Vagina (tissue), 2 donors: ENCODE measurements around the gene OR10A5. TPM values are rescaled to one million over a fixed set of nuclear protein-coding genes. Genes with fewer than 3 reads are reported as not detected.
"Not testable (repeated sequence)": the region's sequence is repeated elsewhere in the genome, so short reads cannot be mapped to it uniquely, and the experiment has no call there.

ENCODE experiments used
- DNase-seq, 2 donors: peaks; one replicate each; pipeline ENCODE4 v3.0.0-alpha.2; 2017; ENCODE audit errors: extremely low spot score in 2 of 2
- H3K27ac ChIP-seq: fragments of 200-600 bp; sonication (generic); one replicate; pipeline ENCODE4 v1.5.1; 2019
- H3K27me3 ChIP-seq: fragments of 200-600 bp; sonication (generic); one replicate; pipeline ENCODE4 v1.5.1; 2019
- H3K36me3 ChIP-seq, 2 donors: fragments of 200-600 bp; sonication (generic); one replicate each; pipeline ENCODE4 v1.5.1; 2017 to 2019
- H3K4me1 ChIP-seq: fragments of 200-600 bp; sonication (generic); one replicate; pipeline ENCODE4 v1.5.1; 2019
- H3K4me3 ChIP-seq, 2 donors: fragments of 200-600 bp; sonication (generic); 1 replicate in 1 of 2; 2 replicates in 1 of 2; pipeline ENCODE4 v1.5.1; 2016 to 2019
- H3K9me3 ChIP-seq: fragments of 200-600 bp; sonication (generic); one replicate; pipeline ENCODE4 v1.5.1; 2019
- CTCF ChIP-seq, 3 experiments: fragments of 450-650 bp in 2 of 3; fragments of 200-600 bp in 1 of 3; sonication (generic) in 1 of 3; IDR thresholded peaks; one replicate each; pipeline ENCODE4 v1.5.1; 2017 to 2019; ENCODE audit warnings: antibody characterized with exemption in 3 of 3, mild to moderate bottlenecking in 2 of 3, moderate library complexity in 2 of 3
- POLR2A ChIP-seq, 2 donors: fragments of 450-650 bp; IDR thresholded peaks; one replicate each; pipeline ENCODE4 v1.6.1; 2017; ENCODE audit warnings: antibody characterized with exemption in 2 of 2, mild to moderate bottlenecking in 2 of 2, moderate library complexity in 2 of 2
- POLR2AphosphoS5 ChIP-seq, 2 donors: sonication (generic); formaldehyde crosslinking; IDR thresholded peaks; one replicate each; pipeline ENCODE4 v1.9.0; 2017; ENCODE audit warnings: antibody characterized with exemption in 2 of 2, mild to moderate bottlenecking in 2 of 2, low read depth in 1 of 2; ENCODE audit not compliant: insufficient read depth in 1 of 2
- intact Hi-C: fragments of 100-400 bp; cut with DNase I; formaldehyde crosslinking; loops from one replicate; pipeline ENCODE4 v1.15.1; 2023
- total RNA-seq: library from RNA; depleted of rRNA; stranded (reverse); fragments of >200 nt; gene quantifications from one replicate; pipeline ENCODE4 v1.2.3, GENCODE V29; 2016

The OR10A5 gene
- not detected for total RNA-seq

GRCh38 chr11:6845383-6845782 is at the start of gene OR10A5:
Gene OR10A5 (plus strand): TSS chr11:6845683. CDS start chr11:6845683, 0 bp downstream.
- DNase-seq, result no peak
- intact Hi-C loops, result no loop called here
- H3K4me3 ChIP-seq, result no peak within 1 kb of the TSS
- no peak within 1 kb of the TSS for H3K27ac ChIP-seq
- H3K27me3 ChIP-seq, result no peaks in the 10 kb centered on the region
- TF ChIP-seq POLR2A (IDR thresholded peaks at IDR 0.05) (no peak), CTCF (IDR thresholded peaks at IDR 0.05) (no peak), POLR2AphosphoS5 (IDR thresholded peaks at IDR 0.05; ENCODE audit: insufficient read depth in 1 of 2, low read depth in 1 of 2) (no peak)
- no peaks in the 10 kb centered on the region for H3K4me1 ChIP-seq
- no peaks in the 10 kb centered on the region for H3K9me3 ChIP-seq
- no peaks in the 10 kb centered on the region for H3K36me3 ChIP-seq

- H3K36me3 ChIP-seq, result no peaks in the 10 kb centered on the region
- TF ChIP-seq POLR2A (IDR thresholded peaks at IDR 0.05), result no peak
- TF ChIP-seq POLR2AphosphoS5 (IDR thresholded peaks at IDR 0.05; ENCODE audit: insufficient read depth in 1 of 2, low read depth in 1 of 2), result no peak
- no peak for TF ChIP-seq CTCF (IDR thresholded peaks at IDR 0.05)
- no peaks in the 10 kb centered on the region for H3K4me1 ChIP-seq
- no peaks in the 10 kb centered on the region for H3K27me3 ChIP-seq
- no peak within 1 kb of the TSS for H3K4me3 ChIP-seq
- no peak for DNase-seq
- H3K9me3 ChIP-seq, result no peaks in the 10 kb centered on the region
- no peak within 1 kb of the TSS for H3K27ac ChIP-seq
- intact Hi-C loops, result no loop called here
Measured at GRCh38 chr11:6799402-6799801, 46.1 kb upstream of the OR10A5 start, which contains the start of gene OR6A2. Gene OR6A2 (minus strand): TSS chr11:6799689. CDS start chr11:6795708, 3,981 bp downstream.

GRCh38 chr11:6801075-6801474 is 44.4 kb upstream of the OR10A5 start:
- not testable (repeated sequence) for H3K9me3 ChIP-seq

GRCh38 chr11:6812390-6813005 is 33.0 kb upstream of the OR10A5 start:
- intact Hi-C loops, result no loop called here
- DNase-seq, result no peak
- TF ChIP-seq CTCF (IDR thresholded peaks at IDR 0.05) (peak; percentile 25 to 57 (median 44)), POLR2A (IDR thresholded peaks at IDR 0.05) (no peak)
- Histone ChIP-seq H3K4me1 (no peaks in the 10 kb centered on the region), H3K27ac (no peak overlapping the region), H3K9me3 (no peaks in the 10 kb centered on the region), H3K4me3 (no peak overlapping the region), H3K36me3 (no peaks in the 10 kb centered on the region), H3K27me3 (no peaks in the 10 kb centered on the region)

More at GRCh38 chr11:6801075-6801474, 44.4 kb upstream of the OR10A5 start:
- DNase-seq, H3K27ac ChIP-seq, H3K4me3 ChIP-seq, H3K27me3 ChIP-seq, H3K4me1 ChIP-seq, intact Hi-C loops, H3K36me3 ChIP-seq: not testable (repeated sequence)

GRCh38 chr11:6813656-6814055 is 31.8 kb upstream of the OR10A5 start:
- no peaks in the 10 kb centered on the region for H3K4me1 ChIP-seq
- intact Hi-C loops, result no loop called here

More at GRCh38 chr11:6813656-6814055, 31.8 kb upstream of the OR10A5 start:
- Histone ChIP-seq H3K4me3 (no peak overlapping the region), H3K27ac (no peak overlapping the region), H3K36me3 (no peaks in the 10 kb centered on the region), H3K27me3 (no peaks in the 10 kb centered on the region), H3K9me3 (no peaks in the 10 kb centered on the region)
- TF ChIP-seq POLR2A (IDR thresholded peaks at IDR 0.05) (no peak), CTCF (IDR thresholded peaks at IDR 0.05) (no peak), POLR2AphosphoS5 (IDR thresholded peaks at IDR 0.05; ENCODE audit: insufficient read depth in 1 of 2, low read depth in 1 of 2) (no peak)
- no peak for DNase-seq
